Midbrain (tissue), 1 donor: Measurements from ENCODE around the gene ABCC1.
A peak's percentile ranks its signal among the peaks of the same experiment; 100 is the strongest.

Experiments used
- DNase-seq: peaks from one replicate; lab custom pipeline; 2025; lab: John Stamatoyannopoulos, UW

ABCC1 gene

GRCh38 chr16:16111639-16112038 is 162.2 kb downstream of the ABCC1 start:
- no peak for DNase-seq

- DNase-seq, result no peak
These were observed 163.1 kb downstream of the ABCC1 start for GRCh38 chr16:16112450-16113053.

GRCh38 chr16:16113076-16113475 is 163.7 kb downstream of the ABCC1 start:
- no peak for DNase-seq

GRCh38 chr16:16116841-16117240 is 167.4 kb downstream of the ABCC1 start:
- no peak for DNase-seq

- DNase-seq, result no peak
These were observed 168.9 kb downstream of the ABCC1 start for GRCh38 chr16:16118337-16118736.

GRCh38 chr16:16120044-16120381 is 170.6 kb downstream of the ABCC1 start:
- no peak for DNase-seq

- DNase-seq, result peak; percentile 18
These were observed 171.2 kb downstream of the ABCC1 start for GRCh38 chr16:16120382-16121184.

- no peak for DNase-seq
These were observed 171.8 kb downstream of the ABCC1 start for GRCh38 chr16:16121185-16121727.

GRCh38 chr16:16122264-16122663 is 172.8 kb downstream of the ABCC1 start:
- DNase-seq, result no peak

GRCh38 chr16:16124438-16124837 is 175.0 kb downstream of the ABCC1 start:
- DNase-seq, result no peak

GRCh38 chr16:16124974-16125373 is 175.6 kb downstream of the ABCC1 start:
- DNase-seq, result no peak

GRCh38 chr16:16126896-16127295 is 177.5 kb downstream of the ABCC1 start:
- no peak for DNase-seq

- DNase-seq, result peak; percentile 49
These were observed 178.2 kb downstream of the ABCC1 start for GRCh38 chr16:16127469-16128116.

GRCh38 chr16:16131204-16131603 is 181.8 kb downstream of the ABCC1 start:
- no peak for DNase-seq

- DNase-seq, result no peak
These were observed 182.2 kb downstream of the ABCC1 start for GRCh38 chr16:16131659-16132058.

- no peak for DNase-seq
These were observed 184.7 kb downstream of the ABCC1 start for GRCh38 chr16:16133943-16134604.

GRCh38 chr16:16136588-16136987 is 187.2 kb downstream of the ABCC1 start:
- no peak for DNase-seq

- no peak for DNase-seq
These were observed 187.7 kb downstream of the ABCC1 start for GRCh38 chr16:16137110-16137509.

- no peak for DNase-seq
These were observed 188.7 kb downstream of the ABCC1 start for GRCh38 chr16:16138034-16138635.

GRCh38 chr16:16139061-16139460 is 189.6 kb downstream of the ABCC1 start:
- DNase-seq, result no peak

GRCh38 chr16:16139806-16140205 is 190.4 kb downstream of the ABCC1 start:
- DNase-seq, result no peak

GRCh38 chr16:16140537-16140936 is 191.1 kb downstream of the ABCC1 start:
- DNase-seq, result no peak
